Stimulated activated CD4-positive, alpha-beta T cell treated with anti-CD3 and anti-CD28 coated beads, TNF-alpha, amount 100 ng/mL, for 1 hour (primary cell): Measurements from ENCODE around the gene DPYSL3.
"Not testable (repeated sequence)": the region's sequence is repeated elsewhere in the genome, so short reads cannot be mapped to it uniquely, and the experiment has no call there.

ENCODE experiments used
- DNase-seq, 3 donors: peaks; one replicate each; pipeline ENCODE4 v3.0.0-alpha.2; 2020; ENCODE audit warnings: low read depth in 3 of 3, low spot score in 1 of 3

DPYSL3 gene

DNA sequence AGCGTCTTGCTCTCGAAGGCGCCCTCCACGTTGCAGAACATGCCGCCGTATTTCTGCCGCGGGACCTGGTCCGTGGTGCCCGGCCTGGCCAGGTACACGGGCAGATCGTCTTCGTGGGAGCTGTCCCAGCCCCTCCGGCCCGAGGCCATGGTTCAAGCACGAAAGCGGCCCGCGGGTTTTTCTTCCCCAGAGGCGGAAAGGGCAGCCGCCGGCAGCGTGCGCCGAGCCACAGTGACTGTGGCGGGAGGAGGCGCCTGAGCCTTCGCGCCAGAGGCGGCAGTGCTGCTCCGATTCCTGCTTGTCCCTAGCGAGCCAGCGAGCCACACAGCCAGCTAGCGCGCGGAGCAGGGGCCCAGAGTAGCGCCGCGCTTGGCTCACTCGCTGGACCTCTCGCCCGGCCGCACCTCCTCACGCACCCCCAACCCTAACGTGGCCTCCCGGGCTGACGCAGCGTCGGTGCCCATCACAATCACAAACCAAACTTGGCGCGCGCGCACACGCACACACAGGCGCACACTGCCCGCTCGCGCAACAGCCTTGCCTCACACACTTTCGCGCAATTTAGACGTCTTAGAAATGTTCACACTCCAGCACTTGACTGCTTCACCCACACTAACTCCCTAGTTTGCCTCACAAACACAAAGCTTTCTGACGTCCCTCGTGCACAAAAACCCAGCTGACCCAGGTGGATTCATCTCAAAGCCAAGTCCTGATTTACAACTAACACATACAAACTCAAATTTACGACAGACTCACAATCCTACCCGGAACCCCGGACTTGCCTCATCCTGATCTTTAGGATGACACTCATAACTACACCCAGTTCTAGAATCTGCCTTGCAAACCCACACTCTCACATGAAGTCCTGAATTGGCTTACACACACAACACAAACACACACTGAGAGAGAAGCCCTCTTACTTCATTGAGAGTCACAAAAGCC lies at the start of gene DPYSL3:
DPYSL3 (minus strand) TSS at position 359 of the 942 bp plus-strand sequence; CDS start at position 149, 210 bp downstream.
- DNase-seq: no peak

DNA sequence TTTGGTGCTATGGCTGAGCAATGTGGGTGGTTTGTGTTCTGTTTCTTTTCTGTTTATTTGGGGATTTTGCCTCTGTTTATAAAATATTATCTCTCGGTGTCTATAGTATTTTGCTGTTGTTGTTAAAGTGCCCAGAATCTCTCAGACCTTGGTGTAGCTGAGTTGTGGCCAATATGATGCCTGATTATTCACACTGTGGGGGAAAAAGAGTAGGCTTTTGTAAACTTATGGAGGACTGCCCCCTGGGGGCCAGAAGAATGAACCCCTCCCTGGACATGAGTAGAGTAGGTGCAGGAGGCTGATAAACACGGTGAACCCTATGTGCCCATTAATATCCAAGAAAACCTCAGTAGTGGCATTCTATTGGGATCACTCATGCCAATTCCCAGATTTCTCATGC lies 49.0 kb upstream of the DPYSL3 start:
- DNase-seq: no peak

DNA sequence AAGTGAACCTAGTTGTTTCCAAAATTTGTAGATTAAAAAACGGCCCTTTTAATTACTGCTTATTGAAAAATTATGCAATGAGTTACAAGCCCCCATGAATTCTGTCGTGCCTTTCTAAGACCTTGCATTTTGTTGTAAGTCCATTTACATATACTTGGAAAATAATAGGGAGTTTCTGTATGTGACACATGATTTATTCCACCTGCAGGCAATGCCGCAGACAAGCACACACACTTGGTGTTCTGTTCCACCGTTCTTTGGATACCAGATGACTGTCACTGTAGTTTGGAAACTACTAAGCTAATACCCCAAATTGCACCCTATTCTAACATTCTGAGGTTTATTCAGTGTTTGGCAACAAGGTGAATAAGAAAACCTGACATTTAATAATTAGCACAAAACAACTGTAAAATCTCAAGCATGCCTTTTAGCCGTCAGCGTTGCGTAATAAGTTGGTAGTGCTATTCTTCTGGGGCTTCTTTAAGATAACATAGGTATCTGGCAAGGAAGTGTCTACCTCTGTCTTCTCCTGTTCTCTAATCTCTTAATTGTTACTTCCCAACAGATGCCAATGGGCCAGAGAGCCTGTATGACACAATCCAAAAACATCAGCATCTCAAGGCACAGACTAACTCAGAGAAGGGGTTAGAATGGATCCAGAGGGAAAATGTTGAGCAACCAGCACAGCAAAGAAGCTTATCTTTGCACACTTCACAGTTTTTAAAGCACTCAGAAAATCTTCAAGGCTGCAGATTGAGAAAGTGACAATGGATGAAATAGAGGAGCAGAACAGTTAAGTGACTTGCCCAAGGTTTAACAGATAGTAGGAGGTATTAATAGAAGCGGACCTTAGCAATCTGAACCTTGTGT lies 48.2 kb upstream of the DPYSL3 start:
- DNase-seq: no peak

DNA sequence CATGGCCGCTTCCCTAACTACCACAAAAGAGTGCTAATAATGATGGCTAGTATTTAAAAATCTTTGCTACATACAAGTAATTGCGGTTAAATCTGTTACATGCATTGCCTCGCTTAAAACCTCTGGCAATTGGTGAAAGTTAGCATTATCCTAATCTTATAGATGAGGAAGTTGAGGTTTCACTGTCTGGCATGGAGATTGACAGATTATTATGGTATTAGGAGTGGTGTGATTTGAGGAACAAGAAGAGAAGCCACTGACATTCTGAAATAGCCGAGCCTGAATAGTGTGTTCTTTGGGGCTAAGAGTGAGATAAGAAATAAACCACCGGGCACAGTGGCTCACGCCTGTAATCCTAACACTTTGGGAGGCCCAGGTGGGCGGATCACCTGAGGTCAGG lies 45.3 kb upstream of the DPYSL3 start:
- DNase-seq: no peak

DNA sequence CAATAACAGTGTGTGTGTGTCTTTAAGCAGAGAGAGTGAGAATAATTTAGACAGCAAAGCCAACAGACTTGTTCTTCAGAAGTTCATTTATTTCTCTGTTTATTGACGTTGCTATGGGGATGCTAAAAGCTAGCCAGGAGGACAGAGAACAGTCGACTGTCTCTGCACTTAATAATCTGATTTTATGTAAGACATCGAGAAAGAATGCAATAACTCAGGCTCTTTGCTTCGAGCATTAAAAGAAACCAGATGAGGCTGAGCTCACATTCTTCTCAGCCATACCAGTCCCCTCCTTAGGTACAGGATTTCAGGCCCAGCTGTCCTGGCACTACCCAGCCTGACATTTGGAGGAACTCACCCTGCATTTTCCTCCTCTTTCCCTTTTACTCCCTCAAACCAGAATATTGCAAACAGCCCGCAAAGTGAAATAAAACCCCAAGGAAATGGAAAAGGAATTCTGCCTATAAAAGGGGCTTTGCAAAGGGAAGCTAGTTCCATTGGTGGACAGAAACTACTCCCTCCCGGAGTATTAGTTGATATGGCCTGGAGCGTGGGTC lies 44.5 kb upstream of the DPYSL3 start:
- DNase-seq: no peak

DNA sequence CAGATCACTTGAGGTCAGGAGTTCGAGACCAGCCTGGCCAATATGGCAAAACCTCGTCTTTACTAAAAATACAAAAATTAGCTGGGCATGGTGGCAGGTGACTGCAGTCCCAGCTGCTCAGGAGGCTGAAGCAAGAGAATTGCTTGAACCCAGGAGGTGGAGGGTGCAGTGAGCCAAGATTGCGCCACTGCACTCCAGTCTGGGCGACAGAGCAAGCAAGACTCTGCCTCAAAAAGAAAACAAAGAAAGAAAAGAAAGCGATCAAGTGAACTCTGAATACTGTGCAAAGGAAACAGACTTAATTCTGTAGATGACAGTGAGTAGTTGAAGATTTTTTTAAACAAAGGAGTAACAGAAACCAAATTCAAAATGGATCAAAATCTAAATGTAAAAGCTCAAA lies 43.9 kb upstream of the DPYSL3 start:
- DNase-seq: not testable (repeated sequence)

DNA sequence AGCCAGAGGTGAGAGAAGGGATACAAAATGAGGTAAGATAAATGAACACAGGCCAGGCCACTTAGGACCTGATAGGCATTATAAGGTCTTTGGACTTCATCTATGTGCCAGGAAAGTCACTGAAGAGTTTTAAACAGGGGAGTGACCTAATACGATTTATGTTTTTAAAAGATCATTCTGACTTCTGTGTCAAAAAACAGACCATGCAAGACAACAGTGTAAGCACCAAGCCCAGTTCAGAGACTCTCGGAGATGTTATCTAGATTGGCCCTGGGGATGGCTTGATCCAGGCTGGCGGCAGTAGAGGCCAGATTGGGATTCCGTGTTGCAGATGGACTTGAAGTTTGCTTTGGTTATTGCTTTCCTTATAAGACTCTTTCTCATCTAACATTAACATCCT lies 43.0 kb upstream of the DPYSL3 start:
- no peak for DNase-seq

DNA sequence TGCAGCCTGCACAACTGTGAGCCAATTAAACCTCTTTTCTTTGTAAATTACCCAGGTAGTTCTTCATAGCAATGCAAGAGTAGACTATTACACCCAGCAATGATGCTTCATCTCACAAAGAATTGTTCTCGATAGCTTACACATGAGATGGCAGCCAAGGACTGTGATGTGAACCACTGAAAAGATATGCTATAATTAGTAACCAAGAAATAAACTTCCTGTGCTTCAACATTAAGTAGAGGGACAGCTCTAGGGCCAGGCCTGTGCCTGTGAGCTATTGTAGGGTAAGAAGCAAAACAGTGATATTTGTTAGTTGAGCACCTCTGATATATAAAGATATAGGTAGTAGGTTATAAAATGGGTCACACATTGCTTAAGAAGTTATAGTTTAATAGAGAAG lies 41.8 kb upstream of the DPYSL3 start:
- no peak for DNase-seq

DNA sequence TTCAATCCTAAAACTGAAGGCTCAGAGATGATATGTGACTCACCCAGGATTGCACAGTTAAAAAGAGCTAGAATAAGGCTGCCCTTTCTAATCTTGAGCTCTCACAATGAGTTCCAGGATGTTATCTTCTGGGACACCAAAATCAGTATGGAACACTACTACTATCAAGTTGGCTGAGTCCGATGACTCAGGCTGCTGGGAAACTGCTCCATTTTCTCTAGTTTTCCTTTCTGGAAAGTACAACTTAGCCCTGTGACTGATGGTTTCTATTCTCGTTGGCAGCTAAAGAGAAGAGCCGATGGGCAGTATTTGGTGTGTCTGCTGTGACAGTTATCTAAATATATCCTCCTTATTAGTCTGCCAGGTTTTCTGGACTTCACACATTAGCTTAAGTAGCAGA lies 37.9 kb upstream of the DPYSL3 start:
- DNase-seq: no peak

DNA sequence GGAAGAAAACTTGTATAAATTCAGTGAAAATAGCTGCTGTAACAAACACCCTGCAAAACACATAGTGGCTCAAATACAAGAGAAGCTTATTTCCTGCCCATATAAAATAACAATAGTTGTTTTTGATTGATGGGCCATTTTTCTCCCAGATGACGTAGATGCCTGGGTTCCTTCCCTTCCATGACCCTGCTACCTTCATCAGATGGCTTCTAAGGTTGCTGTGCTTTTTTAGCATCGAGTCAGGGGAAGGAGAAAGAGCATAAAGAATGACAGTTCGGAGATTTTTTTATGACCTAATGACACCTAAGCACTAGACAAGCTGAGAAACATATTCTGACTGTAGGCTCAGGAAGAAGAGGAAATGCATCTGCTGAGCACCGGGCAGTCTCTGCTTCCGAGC lies 34.7 kb upstream of the DPYSL3 start:
- no peak for DNase-seq

DNA sequence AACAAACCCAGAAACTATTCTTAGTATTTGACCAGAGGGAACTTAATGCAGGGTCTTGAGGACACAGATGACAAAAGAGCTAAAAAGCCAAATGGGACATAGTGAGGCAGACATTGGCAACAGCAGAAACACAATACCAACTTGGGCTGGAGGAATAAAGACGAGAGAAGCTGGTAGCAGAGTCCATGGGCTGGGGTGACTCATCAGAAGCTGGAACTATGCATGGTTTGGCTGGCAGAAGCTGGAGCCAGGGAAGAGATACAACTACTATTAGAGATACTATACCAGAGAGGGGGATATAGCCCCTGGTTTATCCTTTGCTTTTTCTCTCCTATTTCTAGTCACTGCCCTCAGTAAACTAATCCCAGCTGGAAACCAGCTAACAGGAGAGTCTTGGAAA lies 29.2 kb upstream of the DPYSL3 start:
- no peak for DNase-seq

DNA sequence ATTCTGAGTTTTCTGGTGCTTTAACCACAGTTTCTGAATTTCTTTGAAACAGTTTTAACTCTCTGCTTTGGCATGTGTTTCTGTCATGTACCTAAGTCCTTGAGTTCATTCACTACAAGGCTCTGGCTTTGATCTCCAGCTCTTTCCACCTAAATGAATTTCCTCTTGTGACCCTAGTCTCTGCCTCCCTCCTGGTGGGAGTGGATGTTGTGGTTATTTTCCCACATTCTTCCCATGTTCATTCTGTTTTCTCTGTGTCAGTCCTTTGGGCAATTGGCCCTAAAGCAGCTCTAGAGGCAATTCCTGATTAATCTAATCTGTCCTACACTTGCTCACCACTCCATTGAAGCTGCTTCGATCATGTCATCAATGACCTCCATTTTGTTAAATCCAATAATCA lies 28.4 kb upstream of the DPYSL3 start:
- no peak for DNase-seq

DNA sequence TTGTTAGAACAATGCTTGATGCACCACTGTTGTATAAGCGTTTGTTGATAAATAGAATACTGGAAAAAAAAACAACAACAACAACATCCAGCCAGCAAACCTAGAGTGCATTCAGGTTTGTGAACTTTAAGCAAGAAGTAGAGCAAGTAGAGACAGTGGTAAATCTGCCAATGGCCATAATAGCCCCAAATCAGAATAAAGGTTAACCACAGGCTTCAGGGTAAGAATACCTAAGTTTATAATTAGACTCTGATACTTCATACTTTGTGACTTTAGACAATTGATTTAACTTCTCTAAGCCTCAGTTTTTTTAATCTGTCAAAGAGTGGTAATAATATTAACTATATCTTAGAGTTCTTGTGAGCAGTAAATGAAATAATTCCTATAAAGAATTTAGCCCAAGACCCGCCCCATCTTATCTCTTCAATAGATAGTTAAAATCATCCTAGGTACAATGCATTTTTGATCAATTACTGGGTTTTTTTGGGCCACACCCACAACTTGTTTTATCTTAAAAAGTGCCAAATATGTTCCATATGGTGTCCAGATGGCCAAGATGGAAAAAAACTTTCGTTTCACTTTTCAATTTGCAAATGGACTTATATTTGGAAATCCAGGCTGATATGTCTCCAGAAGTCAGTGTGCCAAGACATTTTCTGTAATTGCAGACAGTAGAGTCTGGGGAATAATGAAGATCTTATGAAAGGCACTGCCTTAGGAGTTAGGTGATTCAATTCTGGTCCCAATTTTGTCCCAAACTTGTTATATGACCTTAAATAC lies 24.5 kb upstream of the DPYSL3 start:
- DNase-seq: no peak

DNA sequence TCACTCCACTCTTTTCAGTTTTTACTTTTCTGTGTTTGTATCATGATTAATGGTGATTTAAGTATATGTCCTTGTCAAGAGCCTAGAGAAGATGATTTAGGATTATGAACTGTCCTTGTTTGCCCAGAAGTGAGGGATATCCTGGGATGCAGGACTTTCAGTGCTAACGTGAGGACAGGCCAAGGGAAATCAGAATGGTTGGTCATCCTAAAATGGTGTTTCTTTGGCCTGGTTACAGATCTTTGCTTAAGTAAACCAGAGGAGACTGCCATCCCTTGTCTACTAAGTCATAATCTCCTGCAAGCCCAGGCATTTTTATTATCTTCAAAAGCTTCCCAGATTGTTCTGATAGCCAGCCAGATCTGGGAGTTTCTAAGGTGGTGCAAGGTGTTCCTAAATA lies 22.3 kb upstream of the DPYSL3 start:
- no peak for DNase-seq

DNA sequence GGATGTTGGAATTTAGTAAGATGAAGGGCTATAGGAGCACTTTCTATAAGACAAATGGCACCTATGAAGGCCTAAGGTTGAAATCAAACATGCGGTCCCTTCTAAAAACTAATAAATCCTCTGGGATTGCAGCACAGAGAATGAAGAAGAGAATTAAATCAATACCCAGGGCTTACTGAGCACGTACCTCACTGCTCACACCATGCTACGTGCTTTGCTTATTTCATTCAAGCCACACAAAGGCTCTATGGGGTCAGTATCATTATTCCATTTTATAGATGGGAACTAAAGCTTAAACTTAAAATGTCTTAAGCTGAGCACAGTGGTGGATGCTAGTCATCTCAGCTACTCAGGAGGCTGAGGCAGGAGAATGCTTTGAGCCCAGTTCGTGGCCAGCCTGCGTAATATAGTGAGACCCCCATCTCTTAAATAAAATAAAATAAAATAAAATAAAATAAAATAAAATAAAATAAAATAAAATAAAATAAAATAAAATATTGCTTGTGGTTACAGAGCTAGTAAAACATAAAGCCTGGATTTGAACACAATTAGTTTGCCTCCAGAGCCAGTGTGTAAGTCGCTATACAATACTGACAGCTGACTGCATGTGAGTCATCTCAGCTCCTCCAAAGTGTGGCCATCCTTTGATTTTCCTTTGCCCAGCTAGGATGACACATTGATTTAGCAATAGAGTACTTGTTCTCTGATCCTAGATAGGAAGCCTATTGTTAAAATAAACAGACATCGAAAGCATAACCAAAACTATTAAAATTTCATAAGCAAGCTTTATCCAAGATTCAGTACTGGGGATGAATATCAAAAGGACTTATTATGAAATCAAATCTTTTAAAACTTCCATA lies 20.9 kb upstream of the DPYSL3 start:
- no peak for DNase-seq

DNA sequence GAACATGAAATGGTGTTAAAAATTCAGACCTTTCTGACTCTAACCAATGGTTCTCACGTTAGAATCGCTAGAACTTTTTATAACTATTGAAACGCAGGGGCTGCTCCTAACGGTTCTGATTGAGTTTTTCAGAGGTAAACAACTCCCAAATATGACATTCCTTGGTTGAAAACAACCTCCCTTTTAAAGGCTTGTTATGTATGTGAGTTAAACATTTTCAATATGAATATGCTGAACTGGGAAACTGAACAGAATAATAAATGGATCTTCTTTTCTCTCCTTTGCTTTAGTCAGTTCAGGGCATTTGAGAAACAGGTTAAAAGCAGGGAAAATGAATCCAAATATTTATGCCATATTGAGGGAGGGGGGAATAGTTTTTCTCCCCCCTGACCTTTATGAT lies 13.2 kb upstream of the DPYSL3 start:
- DNase-seq: no peak

DNA sequence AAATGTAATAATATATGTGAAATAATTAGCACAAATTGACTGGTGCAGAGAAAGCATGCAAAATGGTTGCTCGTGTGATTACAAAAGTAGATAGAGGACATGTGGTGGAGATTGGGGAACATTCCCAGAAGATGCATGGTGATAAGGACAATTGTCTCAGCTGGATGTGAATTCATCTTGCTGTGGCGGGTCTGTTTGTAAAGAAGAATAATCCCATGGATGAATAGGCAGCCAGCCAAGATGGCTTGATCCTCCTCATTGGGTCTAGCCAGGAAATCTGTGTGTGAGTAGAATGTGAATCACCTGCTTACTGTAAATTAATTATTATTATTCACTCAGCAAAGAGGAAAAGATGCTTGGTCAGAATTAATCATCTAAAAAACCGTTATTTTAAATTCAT lies 12.6 kb upstream of the DPYSL3 start:
- no peak for DNase-seq

DNA sequence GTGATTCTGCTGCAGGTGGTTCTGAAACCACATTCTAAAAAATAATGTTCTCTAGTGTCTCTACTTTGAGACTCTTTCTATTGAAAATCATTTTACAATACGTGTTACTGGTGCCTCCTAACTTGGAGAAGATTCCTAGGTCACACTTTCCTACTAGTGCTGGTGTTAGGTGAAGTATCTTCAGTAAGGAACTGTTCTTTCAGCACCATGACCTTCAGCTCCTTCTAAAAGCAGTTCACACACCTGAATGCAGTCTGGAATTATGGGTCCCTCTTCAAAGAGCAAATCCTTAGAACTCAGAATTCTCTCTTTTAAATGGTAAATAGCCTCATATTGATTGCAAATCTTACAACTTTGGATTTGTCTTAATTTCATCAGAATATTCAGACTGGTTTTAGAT lies 10.6 kb upstream of the DPYSL3 start:
- DNase-seq: no peak

DNA sequence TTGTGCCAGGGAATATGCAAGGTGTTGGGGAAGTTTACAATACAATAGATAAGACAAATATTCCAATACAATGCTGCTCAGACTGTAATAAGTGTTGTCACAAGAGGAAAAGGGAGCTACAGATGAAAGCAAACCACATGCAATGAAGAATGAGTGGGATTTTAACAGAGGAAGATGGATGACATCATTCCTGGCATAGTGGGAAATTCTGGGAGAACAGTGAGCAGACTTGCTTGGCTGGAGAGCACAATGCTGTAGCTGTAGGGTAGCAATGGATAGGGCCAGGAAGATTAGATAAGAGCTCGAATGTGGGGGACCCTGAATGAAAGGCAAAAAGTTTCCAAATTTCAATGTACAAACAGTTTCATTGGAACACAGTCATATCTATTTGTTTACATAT lies 9.5 kb upstream of the DPYSL3 start:
- no peak for DNase-seq

DNA sequence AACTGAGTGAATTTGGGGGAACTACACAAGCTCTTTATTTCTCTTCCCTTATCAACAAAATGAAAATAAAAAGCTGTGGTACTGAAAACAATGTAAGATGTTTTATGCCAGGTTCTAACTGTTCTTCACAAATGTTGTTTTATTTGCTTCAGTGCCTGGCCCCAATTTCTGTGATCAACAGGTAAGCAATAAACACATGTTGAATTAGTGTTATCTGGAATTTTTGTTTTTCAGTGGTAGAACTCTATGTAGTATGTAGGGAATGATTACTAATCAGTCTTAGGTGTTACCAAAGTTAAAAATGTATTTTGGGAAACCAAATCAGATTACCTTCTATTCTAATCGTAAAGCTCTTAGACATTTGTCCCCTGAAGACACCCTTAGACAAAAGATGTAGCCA lies 7.5 kb upstream of the DPYSL3 start:
- no peak for DNase-seq
